K562 (cell line): ENCODE measurements around the gene GRIP1. TPM values are rescaled to one million over a fixed set of nuclear protein-coding genes. Genes with fewer than 3 reads are reported as not detected.

Source experiments
- ATAC-seq: fragments of 200-7000 bp; cut with Tn5 transposase; 3 replicates; pipeline ENCODE4 v1.9.1; 2020; ENCODE audit warnings: moderate library complexity
- BruUV-seq: library from RNA; stranded (reverse); fragments of 400-500 nt; replicated peaks from 2 replicates; lab custom pipeline; 2021; lab: Mats Ljungman, UMichigan
- CTCF ChIA-PET: fragments of 300-600 bp; formaldehyde crosslinking; extraction: SDS; loops from one replicate; lab custom pipeline; 2021; ENCODE audit warnings: low intra/inter-chr PET ratio; lab: Yijun Ruan, JAX
- POLR2A ChIA-PET: fragments of 300-600, 350-650 bp; sonication (Branson Sonifier 250); formaldehyde crosslinking; extraction: SDS; loops from one replicate; lab custom pipeline; 2021; ENCODE audit warnings: antibody characterized with exemption, inconsistent platforms; lab: Yijun Ruan, JAX
- DNase-seq, 4 experiments: peaks; one replicate each; pipeline versions ENCODE4 v3.0.0 to v3.0.0-alpha.2; 2011 to 2018; ENCODE audit warnings: low spot score in 3 of 4, mixed read lengths in 3 of 4; ENCODE audit errors: extremely low read depth in 1 of 4
- FAIRE-seq: peaks from 2 replicates; lab custom pipeline; 2011; peaks lifted over from hg19 to GRCh38; lab: Jason Lieb, UNC
- H2AFZ ChIP-seq: 2 replicates; pipeline ENCODE4 v1.6.0; 2011; ENCODE audit warnings: low read depth, low read length, control low read depth, inconsistent platforms
- H3K27ac ChIP-seq: fragments of 200-600 bp; 3 replicates; pipeline ENCODE4 v1.8.0; 2011; ENCODE audit warnings: low read depth, mild to moderate bottlenecking, control low read depth, inconsistent platforms, low read length, moderate library complexity, mixed read lengths; ENCODE audit errors: extremely low read depth
- H3K27me3 ChIP-seq, 2 experiments: fragments of 300-600 bp in 1 of 2; 2 replicates in 1 of 2; 3 replicates in 1 of 2; pipeline versions ENCODE4 v1.6.0 to v1.8.0; 2011; ENCODE audit warnings: inconsistent platforms in 2 of 2, low read length in 2 of 2, mild to moderate bottlenecking in 1 of 2, mixed read lengths in 1 of 2, moderate library complexity in 1 of 2; ENCODE audit not compliant: control insufficient read depth in 2 of 2, insufficient read depth in 2 of 2
- H3K36me3 ChIP-seq: fragments of 300-600 bp; 3 replicates; pipeline ENCODE4 v1.8.0; 2011; ENCODE audit warnings: mild to moderate bottlenecking, low read length, inconsistent platforms; ENCODE audit not compliant: control insufficient read depth, insufficient read depth
- H3K4me1 ChIP-seq, 2 experiments: fragments of 200-600 bp in 1 of 2; replicated peaks in 1 of 2; 2 replicates in 1 of 2; 3 replicates in 1 of 2; pipeline versions ENCODE4 v1.5.1 to v1.8.0; 2011; ENCODE audit warnings: inconsistent platforms in 2 of 2, low read length in 2 of 2, mild to moderate bottlenecking in 1 of 2, mixed read lengths in 1 of 2, moderate library complexity in 1 of 2; ENCODE audit not compliant: control insufficient read depth in 2 of 2, insufficient read depth in 2 of 2
- H3K4me2 ChIP-seq: 2 replicates; pipeline ENCODE4 v1.6.1; 2011; ENCODE audit warnings: low read length, control low read depth, inconsistent platforms, mixed read lengths; ENCODE audit not compliant: insufficient read depth
- H3K4me3 ChIP-seq: fragments of 200-600 bp; sonication (generic), shearing (Covaris generic); 2 replicates; pipeline ENCODE4 v1.5.1; 2016; ENCODE audit warnings: control low read depth, inconsistent platforms
- H3K79me2 ChIP-seq: fragments of 200-600 bp; 3 replicates; pipeline ENCODE4 v1.8.0; 2011; ENCODE audit warnings: low read length, inconsistent platforms; ENCODE audit not compliant: control insufficient read depth, insufficient read depth
- H3K9ac ChIP-seq, 2 experiments: 2 replicates each; pipeline versions ENCODE4 v1.6.0 to v1.6.1; 2011; ENCODE audit warnings: low read depth in 2 of 2, low read length in 2 of 2, control low read depth in 1 of 2, inconsistent platforms in 1 of 2, mild to moderate bottlenecking in 1 of 2, mixed read lengths in 1 of 2; ENCODE audit not compliant: insufficient read depth in 1 of 2
- H3K9me1 ChIP-seq: one replicate; pipeline ENCODE4 v1.6.0; 2011; ENCODE audit warnings: inconsistent platforms, mild to moderate bottlenecking, low read length, moderate library complexity; ENCODE audit not compliant: control insufficient read depth, insufficient read depth
- H3K9me3 ChIP-seq: replicated peaks from 2 replicates; pipeline ENCODE4 v1.5.1; 2011; ENCODE audit warnings: low read depth, low read length, inconsistent platforms; ENCODE audit not compliant: control insufficient read depth, insufficient read depth
- H4K20me1 ChIP-seq: replicated peaks from 2 replicates; pipeline ENCODE4 v1.6.1; 2011; ENCODE audit warnings: low read length, inconsistent platforms, mixed read lengths; ENCODE audit not compliant: control insufficient read depth, insufficient read depth
- ARHGAP35 ChIP-seq: fragments of 450-650 bp; IDR thresholded peaks from 2 replicates; pipeline ENCODE4 v1.6.1; 2018; ENCODE audit not compliant: partially characterized antibody
- DNMT1 ChIP-seq: fragments of 450-650 bp; IDR thresholded peaks from 2 replicates; pipeline ENCODE4 v1.6.1; 2016; ENCODE audit warnings: antibody characterized with exemption, mild to moderate bottlenecking
- E2F5 ChIP-seq: sonication (generic); formaldehyde crosslinking; IDR thresholded peaks from 2 replicates; pipeline ENCODE4 v1.8.0; 2022; ENCODE audit warnings: mild to moderate bottlenecking, missing genetic modification reagents
- FUS ChIP-seq: fragments of 200-400 bp; formaldehyde crosslinking; optimal IDR thresholded peaks from 2 replicates; pipeline ENCODE3; 2017; ENCODE audit warnings: low read depth, low read length
- GABPA ChIP-seq: fragments of 200-800 bp; sonication (Bioruptor generic); conservative IDR thresholded peaks from 2 replicates; pipeline ENCODE4 v1.6.1; 2016; ENCODE audit warnings: low read depth, missing genetic modification characterization, missing compliant biosample characterization
- MAZ ChIP-seq, 2 experiments: fragments of 450-650 bp in 1 of 2; sonication (generic) in 1 of 2; formaldehyde crosslinking; IDR thresholded peaks in 1 of 2; conservative IDR thresholded peaks in 1 of 2; 2 replicates each; pipeline versions ENCODE4 v1.4.0 to v1.5.0; 2020; ENCODE audit warnings: mild to moderate bottlenecking in 1 of 2, missing genetic modification reagents in 1 of 2
- MTA2 ChIP-seq: fragments of 450-650 bp; IDR thresholded peaks from 2 replicates; pipeline ENCODE4 v1.6.1; 2016; ENCODE audit warnings: low read depth
- PTTG1 ChIP-seq: fragments of 450-650 bp; IDR thresholded peaks from 2 replicates; pipeline ENCODE4 v1.6.1; 2016; ENCODE audit warnings: low read depth, mild to moderate bottlenecking, missing genetic modification characterization, missing compliant biosample characterization
- RBM17 ChIP-seq: fragments of 200-400 bp; formaldehyde crosslinking; IDR thresholded peaks from 2 replicates; pipeline ENCODE4 v1.6.1; 2017; ENCODE audit warnings: low read depth, mild to moderate bottlenecking, low read length, borderline replicate concordance
- SIN3B ChIP-seq: fragments of 450-650 bp; IDR thresholded peaks from 2 replicates; pipeline ENCODE4 v1.6.1; 2017; ENCODE audit warnings: low read depth, mild to moderate bottlenecking, moderate library complexity
- STAT5B ChIP-seq: fragments of 250-450 bp; sonication (Bioruptor Pico); IDR thresholded peaks from 2 replicates; pipeline ENCODE4 v1.8.0; 2021; ENCODE audit warnings: mild to moderate bottlenecking, inconsistent platforms
- SUPT5H ChIP-seq: fragments of 450-650 bp; IDR thresholded peaks from 2 replicates; pipeline ENCODE4 v1.6.1; 2016
- ZNF184 ChIP-seq: sonication (generic); formaldehyde crosslinking; IDR thresholded peaks from 2 replicates; pipeline ENCODE4 v1.5.0; 2020; ENCODE audit warnings: missing genetic modification reagents
- ZNF232 ChIP-seq: sonication (generic); formaldehyde crosslinking; IDR thresholded peaks from 2 replicates; pipeline ENCODE4 v1.8.0; 2022; ENCODE audit warnings: mild to moderate bottlenecking, missing genetic modification reagents
- ZNF699 ChIP-seq: fragments of 250-450 bp; sonication (Bioruptor Pico); IDR thresholded peaks from 2 replicates; pipeline ENCODE4 v1.8.0; 2021; ENCODE audit warnings: mild to moderate bottlenecking, moderate library complexity; ENCODE audit not compliant: insufficient replicate concordance
- WGBS: fragments of 100-300 bp; shearing (Covaris generic); methylation state at CpG from one replicate; pipeline ENCODE4 v1.1.6; 2016; ENCODE audit warnings: low coverage, mixed read lengths; ENCODE audit not compliant: insufficient coverage; ENCODE audit errors: missing lambda C conversion rate; 5-methylcytosine and 5-hydroxymethylcytosine counted together
- in situ Hi-C: fragments of 300-500 bp; cut with MboI; formaldehyde crosslinking; loops from 4 replicates; pipeline ENCODE4 v1.15.0; 2018; ENCODE audit warnings: inconsistent platforms, mixed read lengths
- intact Hi-C: fragments of 100-400 bp; cut with micrococcal nuclease; formaldehyde crosslinking; loops from 2 replicates; pipeline ENCODE4 v1.14.2; 2022
- polyA plus RNA-seq, 8 experiments: library from polyadenylated mRNA; depleted of rRNA in 4 of 8; stranded (reverse) in 5 of 8; unstranded in 3 of 8; fragments of >200 nt; fragmentation: Nextera tagmentation in 2 of 8; fragmentation: Illumina TruSeq in 1 of 8; extraction: Ambion mirVana in 2 of 8; extraction: Trizol in 1 of 8; gene quantifications; 2 replicates each; pipeline versions ENCODE4 v1.2.1 to v1.2.3, GENCODE V29; 2011 to 2014; ENCODE audit warnings: inconsistent platforms in 1 of 8, missing spikeins in 1 of 8
- total RNA-seq, 7 experiments: library from RNA; depleted of rRNA in 6 of 7; stranded (reverse); fragments of >200 nt in 6 of 7; fragmentation: Illumina TruSeq in 2 of 7; extraction: Trizol in 2 of 7; gene quantifications; 2 replicates each; pipeline versions ENCODE4 v1.2.1 to v1.2.3, GENCODE V29; 2011 to 2021; ENCODE audit warnings: low replicate concordance in 1 of 7
- TF ChIP-seq, protein P1 (sequence below): fragments of 250-450 bp; sonication (Bioruptor Pico); IDR thresholded peaks from 2 replicates; pipeline ENCODE4 v1.4.0; 2020
- TF ChIP-seq, protein P2 (sequence below): fragments of 450-650 bp; IDR thresholded peaks from 2 replicates; pipeline ENCODE4 v1.6.1; 2016; ENCODE audit warnings: antibody characterized with exemption
- TF ChIP-seq, protein P3 (sequence below): fragments of 250-450 bp; sonication (Bioruptor Pico); IDR thresholded peaks from 2 replicates; pipeline ENCODE4 v1.9.0; 2021; ENCODE audit warnings: mild to moderate bottlenecking, inconsistent platforms

GRIP1 gene
- total and polyA plus RNA-seq, 9 of the 15 experiments (the other 6 are each of a cell fraction or from before 2014, with no cell fraction given): 0.28 to 1.2 (median 0.45) TPM

- TF ChIP-seq GABPA (tag) (no peak), ZNF699 (no peak)
These were observed 176.0 kb downstream of the GRIP1 start (continued) for GRCh38 chr12:66502911-66503310.

DNA sequence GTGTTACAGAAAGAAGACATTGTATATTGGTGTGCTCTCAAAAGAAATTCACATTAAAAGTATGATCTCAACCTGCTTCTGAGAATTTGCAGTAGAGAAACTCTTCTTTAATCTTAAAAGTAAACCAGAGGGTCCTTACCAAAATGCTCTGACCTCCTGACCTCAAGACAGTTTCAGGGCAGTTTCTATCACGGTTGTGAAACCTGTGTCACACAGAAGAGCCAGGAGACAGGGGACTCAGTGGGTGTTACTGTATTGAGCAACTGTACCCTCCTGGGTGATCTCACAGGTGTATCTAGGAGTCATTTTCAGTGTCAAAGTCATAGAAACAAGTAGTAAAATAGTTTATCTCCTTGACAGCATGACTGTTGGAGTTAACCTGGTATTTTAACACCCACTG lies 178.0 kb downstream of the GRIP1 start:
- 8% methylated on average over 1 of the region's 1 CpG for WGBS
- H3K9me1 ChIP-seq: no peaks in the 10 kb centered on the region
- no peaks in the 10 kb centered on the region for H3K9me3 ChIP-seq
- BruUV-seq: no TSS peak
- H3K4me1 ChIP-seq: no peaks in the 10 kb centered on the region
- no peak overlapping the region for H2AFZ ChIP-seq
- no peak overlapping the region for H3K9ac ChIP-seq
- ChIA-PET CTCF (no interaction called here), POLR2A (no interaction called here)
- intact Hi-C loops: no loop called here
- FAIRE-seq (no peak), ATAC-seq (no peak), DNase-seq (no peak)
- no peak overlapping the region for H3K4me3 ChIP-seq
- H3K27ac ChIP-seq: no peak overlapping the region
- H3K4me2 ChIP-seq: no peak overlapping the region
- no peaks in the 10 kb centered on the region for H3K79me2 ChIP-seq
- in situ Hi-C loops: no loop called here
- no peaks in the 10 kb centered on the region for H3K36me3 ChIP-seq
- peaks cover 0 to under 1% of the 10 kb centered on the region in 2 experiments; a peak in 1 of 5 replicates for H3K27me3 ChIP-seq
- H4K20me1 ChIP-seq: no peaks in the 10 kb centered on the region
- TF ChIP-seq FUS (no peak), MTA2 (no peak), ZNF232 (CRISPR knock-in tag) (no peak), MAZ (CRISPR knock-in tag; conservative IDR thresholded peaks at IDR 0.05 in 1 of 2, IDR thresholded peaks at IDR 0.05 in 1 of 2) (no peak), ZNF184 (CRISPR knock-in tag) (no peak), ARHGAP35 (no peak), DNMT1 (no peak), SUPT5H (no peak), STAT5B (CRISPR knock-in tag) (no peak), RBM17 (no peak), PTTG1 (no peak), SIN3B (no peak), E2F5 (CRISPR knock-in tag) (no peak)
- TF ChIP-seq, protein P1, sequence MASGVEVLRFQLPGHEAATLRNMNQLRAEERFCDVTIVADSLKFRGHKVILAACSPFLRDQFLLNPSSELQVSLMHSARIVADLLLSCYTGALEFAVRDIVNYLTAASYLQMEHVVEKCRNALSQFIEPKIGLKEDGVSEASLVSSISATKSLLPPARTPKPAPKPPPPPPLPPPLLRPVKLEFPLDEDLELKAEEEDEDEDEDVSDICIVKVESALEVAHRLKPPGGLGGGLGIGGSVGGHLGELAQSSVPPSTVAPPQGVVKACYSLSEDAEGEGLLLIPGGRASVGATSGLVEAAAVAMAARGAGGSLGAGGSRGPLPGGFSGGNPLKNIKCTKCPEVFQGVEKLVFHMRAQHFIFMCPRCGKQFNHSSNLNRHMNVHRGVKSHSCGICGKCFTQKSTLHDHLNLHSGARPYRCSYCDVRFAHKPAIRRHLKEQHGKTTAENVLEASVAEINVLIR (CRISPR knock-in tag): no peak
- TF ChIP-seq, protein P2, sequence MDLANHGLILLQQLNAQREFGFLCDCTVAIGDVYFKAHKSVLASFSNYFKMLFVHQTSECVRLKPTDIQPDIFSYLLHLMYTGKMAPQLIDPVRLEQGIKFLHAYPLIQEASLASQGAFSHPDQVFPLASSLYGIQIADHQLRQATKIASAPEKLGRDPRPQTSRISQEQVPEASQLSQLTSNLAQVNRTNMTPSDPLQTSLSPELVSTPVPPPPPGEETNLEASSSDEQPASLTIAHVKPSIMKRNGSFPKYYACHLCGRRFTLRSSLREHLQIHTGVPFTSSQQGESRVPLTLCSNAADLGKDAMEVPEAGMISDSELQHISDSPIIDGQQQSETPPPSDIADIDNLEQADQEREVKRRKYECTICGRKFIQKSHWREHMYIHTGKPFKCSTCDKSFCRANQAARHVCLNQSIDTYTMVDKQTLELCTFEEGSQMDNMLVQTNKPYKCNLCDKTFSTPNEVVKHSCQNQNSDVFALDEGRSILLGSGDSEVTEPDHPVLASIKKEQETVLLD: no peak
- TF ChIP-seq, protein P3, sequence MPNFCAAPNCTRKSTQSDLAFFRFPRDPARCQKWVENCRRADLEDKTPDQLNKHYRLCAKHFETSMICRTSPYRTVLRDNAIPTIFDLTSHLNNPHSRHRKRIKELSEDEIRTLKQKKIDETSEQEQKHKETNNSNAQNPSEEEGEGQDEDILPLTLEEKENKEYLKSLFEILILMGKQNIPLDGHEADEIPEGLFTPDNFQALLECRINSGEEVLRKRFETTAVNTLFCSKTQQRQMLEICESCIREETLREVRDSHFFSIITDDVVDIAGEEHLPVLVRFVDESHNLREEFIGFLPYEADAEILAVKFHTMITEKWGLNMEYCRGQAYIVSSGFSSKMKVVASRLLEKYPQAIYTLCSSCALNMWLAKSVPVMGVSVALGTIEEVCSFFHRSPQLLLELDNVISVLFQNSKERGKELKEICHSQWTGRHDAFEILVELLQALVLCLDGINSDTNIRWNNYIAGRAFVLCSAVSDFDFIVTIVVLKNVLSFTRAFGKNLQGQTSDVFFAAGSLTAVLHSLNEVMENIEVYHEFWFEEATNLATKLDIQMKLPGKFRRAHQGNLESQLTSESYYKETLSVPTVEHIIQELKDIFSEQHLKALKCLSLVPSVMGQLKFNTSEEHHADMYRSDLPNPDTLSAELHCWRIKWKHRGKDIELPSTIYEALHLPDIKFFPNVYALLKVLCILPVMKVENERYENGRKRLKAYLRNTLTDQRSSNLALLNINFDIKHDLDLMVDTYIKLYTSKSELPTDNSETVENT (CRISPR knock-in tag): no peak
